ENCODE measurements around the gene TRPM3. TPM values are rescaled to one million over a fixed set of nuclear protein-coding genes. Genes with fewer than 3 reads are reported as not detected.
"Not testable (repeated sequence)": the region's sequence is repeated elsewhere in the genome, so short reads cannot be mapped to it uniquely, and the experiment has no call there.

TRPM3 gene
- total RNA-seq, 1 donor, result under 0.01 TPM

GRCh38 chr9:70658765-70659164 lies 462.7 kb downstream of the TRPM3 start:
- H3K4me3 ChIP-seq (ENCODE audit: low read depth, low read length), result no peak overlapping the region
- DNase-seq (ENCODE audit: low read depth), result no peak
- no peak for TF ChIP-seq CTCF (IDR thresholded peaks at IDR 0.05; ENCODE audit: insufficient read depth, low read depth, low read length)

- TF ChIP-seq CTCF (IDR thresholded peaks at IDR 0.05; ENCODE audit: insufficient read depth, low read depth, low read length), result no peak
- no peak overlapping the region for H3K4me3 ChIP-seq (ENCODE audit: low read depth, low read length)
- DNase-seq (ENCODE audit: low read depth), result no peak
These were observed 465.1 kb downstream of the TRPM3 start for GRCh38 chr9:70656281-70656680.

- no peak for DNase-seq (ENCODE audit: low read depth)
- no peak for TF ChIP-seq CTCF (IDR thresholded peaks at IDR 0.05; ENCODE audit: insufficient read depth, low read depth, low read length)
- H3K4me3 ChIP-seq (ENCODE audit: low read depth, low read length), result no peak overlapping the region
These were observed 467.3 kb downstream of the TRPM3 start for GRCh38 chr9:70654144-70654543.

- DNase-seq (ENCODE audit: low read depth); H3K4me3 ChIP-seq (ENCODE audit: low read depth, low read length): not testable (repeated sequence)
These were observed 476.8 kb downstream of the TRPM3 start for GRCh38 chr9:70644627-70645026.

- TF ChIP-seq CTCF (IDR thresholded peaks at IDR 0.05; ENCODE audit: insufficient read depth, low read depth, low read length), result no peak
- H3K4me3 ChIP-seq (ENCODE audit: low read depth, low read length), result no peak overlapping the region
- no peak for DNase-seq (ENCODE audit: low read depth)
These were observed 479.1 kb downstream of the TRPM3 start for GRCh38 chr9:70642341-70642740.

- H3K4me3 ChIP-seq (ENCODE audit: low read depth, low read length), result no peak overlapping the region
- no peak for TF ChIP-seq CTCF (IDR thresholded peaks at IDR 0.05; ENCODE audit: insufficient read depth, low read depth, low read length)
- no peak for DNase-seq (ENCODE audit: low read depth)
These were observed 479.8 kb downstream of the TRPM3 start for GRCh38 chr9:70641631-70642030.

GRCh38 chr9:70641031-70641430 lies 480.4 kb downstream of the TRPM3 start:
- no peak for TF ChIP-seq CTCF (IDR thresholded peaks at IDR 0.05; ENCODE audit: insufficient read depth, low read depth, low read length)
- no peak for DNase-seq (ENCODE audit: low read depth)

More at GRCh38 chr9:70641031-70641430, 480.4 kb downstream of the TRPM3 start:
- no peak overlapping the region for H3K4me3 ChIP-seq (ENCODE audit: low read depth, low read length)

Measured in fibroblast of villous mesenchyme (primary cell).